Right lobe of liver (tissue), 4 donors: ENCODE results near the gene RNF217.

Experiments used
- POLR2A ChIP-seq: fragments of 450-650 bp; IDR thresholded peaks from one replicate; pipeline ENCODE4 v1.6.1; 2017; ENCODE audit warnings: antibody characterized with exemption, mild to moderate bottlenecking
- TF ChIP-seq, protein P1 (sequence below), 4 donors: fragments of 200-600 bp in 3 of 4; fragments of 450-650 bp in 1 of 4; IDR thresholded peaks; one replicate each; pipeline versions ENCODE4 v1.5.1 to v1.8.0; 2016 to 2022; ENCODE audit warnings: antibody characterized with exemption in 4 of 4, mild to moderate bottlenecking in 2 of 4
- donor health status: DM: no; HTN: no; CAD: no.
- donor health status: DM: no; HTN: no; CAD: no.
- donor health status: DM: no; HTN: yes; CAD: no.

DNA sequence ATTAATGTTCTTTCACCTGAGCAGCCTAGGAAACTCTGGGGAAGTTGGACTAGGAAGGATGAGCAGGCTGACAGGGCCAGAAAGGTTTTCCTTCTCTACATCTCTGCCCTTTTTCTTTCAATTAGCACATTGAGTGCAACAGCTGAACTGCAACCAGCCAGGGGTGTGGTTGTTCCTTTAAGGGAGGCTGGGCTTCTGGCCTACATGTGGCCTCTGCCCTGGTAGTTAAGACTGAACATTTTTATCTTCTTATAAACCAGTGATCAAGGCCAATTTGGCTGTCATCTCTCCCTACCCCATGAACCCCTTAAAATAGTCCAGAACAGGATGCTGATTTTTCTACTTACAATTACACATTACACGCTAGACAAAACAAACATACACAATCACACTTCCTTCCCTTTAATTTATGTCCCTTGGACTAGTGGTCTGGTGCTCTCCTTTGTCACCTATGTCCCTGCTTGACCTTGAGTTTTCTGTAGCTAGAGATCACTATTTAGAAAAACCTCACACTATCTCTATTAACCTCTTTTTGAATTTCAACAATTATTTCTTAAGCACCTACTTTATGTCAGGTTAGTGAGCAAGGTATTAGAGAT is 60.3 kb downstream of the RNF217 start:
- no peak for TF ChIP-seq POLR2A
- TF ChIP-seq, protein P1, sequence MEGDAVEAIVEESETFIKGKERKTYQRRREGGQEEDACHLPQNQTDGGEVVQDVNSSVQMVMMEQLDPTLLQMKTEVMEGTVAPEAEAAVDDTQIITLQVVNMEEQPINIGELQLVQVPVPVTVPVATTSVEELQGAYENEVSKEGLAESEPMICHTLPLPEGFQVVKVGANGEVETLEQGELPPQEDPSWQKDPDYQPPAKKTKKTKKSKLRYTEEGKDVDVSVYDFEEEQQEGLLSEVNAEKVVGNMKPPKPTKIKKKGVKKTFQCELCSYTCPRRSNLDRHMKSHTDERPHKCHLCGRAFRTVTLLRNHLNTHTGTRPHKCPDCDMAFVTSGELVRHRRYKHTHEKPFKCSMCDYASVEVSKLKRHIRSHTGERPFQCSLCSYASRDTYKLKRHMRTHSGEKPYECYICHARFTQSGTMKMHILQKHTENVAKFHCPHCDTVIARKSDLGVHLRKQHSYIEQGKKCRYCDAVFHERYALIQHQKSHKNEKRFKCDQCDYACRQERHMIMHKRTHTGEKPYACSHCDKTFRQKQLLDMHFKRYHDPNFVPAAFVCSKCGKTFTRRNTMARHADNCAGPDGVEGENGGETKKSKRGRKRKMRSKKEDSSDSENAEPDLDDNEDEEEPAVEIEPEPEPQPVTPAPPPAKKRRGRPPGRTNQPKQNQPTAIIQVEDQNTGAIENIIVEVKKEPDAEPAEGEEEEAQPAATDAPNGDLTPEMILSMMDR (IDR thresholded peaks at IDR 0.05) = no peak
